ENCODE measurements around the gene REST.
A peak's percentile ranks its signal among the peaks of the same experiment; 100 is the strongest.
"Not testable (repeated sequence)": the region's sequence is repeated elsewhere in the genome, so short reads cannot be mapped to it uniquely, and the experiment has no call there.

Gene REST

GRCh38 chr4:56906489-56907393 lies 959 bp upstream of the REST start:
- no peak for DNase-seq (ENCODE audit: low read depth)
- peak overlapping the region; percentile 51 for H3K4me3 ChIP-seq (ENCODE audit: low read depth, low read length)

DNA sequence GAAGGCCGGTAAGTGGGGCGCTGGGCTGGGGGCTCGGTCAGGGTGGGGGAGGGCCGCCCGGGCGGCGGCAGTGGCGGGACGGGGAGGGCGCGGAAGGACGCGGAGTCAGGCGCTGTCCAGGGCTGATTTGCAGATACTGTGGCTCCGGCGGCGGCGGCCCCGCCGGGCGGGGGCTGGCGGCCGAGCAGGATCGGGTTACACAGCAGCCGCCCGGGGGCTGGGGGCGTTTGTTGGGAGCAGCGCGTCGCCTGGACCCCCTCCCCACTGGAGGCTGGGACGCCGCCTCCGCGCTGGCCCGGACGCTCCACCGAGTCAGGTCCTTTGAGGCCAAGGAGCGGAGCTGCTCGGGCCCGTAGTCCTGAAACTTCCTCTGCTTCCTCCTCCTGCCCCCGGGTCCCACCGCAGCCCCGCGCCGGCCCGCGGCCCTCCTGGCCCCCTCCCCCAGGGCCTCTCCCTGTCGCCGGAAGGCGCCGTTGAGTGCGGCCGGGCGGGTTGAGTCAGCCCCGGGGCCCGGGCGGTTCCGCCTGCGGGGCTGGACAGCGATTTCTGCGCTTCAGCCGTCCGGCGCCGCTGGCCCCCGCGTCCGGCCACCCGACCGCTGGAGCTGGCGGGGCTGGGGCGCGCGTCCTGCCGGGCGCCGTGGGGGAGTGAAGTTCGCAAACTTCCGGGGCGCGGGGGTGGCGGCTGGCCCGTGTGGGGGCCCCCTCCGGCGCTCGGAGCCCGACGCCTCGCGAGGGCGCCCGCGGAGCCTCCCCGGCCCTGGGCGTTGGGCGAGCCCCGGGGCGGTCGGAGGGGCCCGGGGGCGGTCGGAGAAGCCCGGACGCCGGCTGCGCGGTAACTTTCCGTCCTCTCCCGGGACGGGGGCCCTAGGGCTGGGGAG lies 746 bp downstream of the REST start:
- DNase-seq (ENCODE audit: low read depth) = peak; percentile 32

DNA sequence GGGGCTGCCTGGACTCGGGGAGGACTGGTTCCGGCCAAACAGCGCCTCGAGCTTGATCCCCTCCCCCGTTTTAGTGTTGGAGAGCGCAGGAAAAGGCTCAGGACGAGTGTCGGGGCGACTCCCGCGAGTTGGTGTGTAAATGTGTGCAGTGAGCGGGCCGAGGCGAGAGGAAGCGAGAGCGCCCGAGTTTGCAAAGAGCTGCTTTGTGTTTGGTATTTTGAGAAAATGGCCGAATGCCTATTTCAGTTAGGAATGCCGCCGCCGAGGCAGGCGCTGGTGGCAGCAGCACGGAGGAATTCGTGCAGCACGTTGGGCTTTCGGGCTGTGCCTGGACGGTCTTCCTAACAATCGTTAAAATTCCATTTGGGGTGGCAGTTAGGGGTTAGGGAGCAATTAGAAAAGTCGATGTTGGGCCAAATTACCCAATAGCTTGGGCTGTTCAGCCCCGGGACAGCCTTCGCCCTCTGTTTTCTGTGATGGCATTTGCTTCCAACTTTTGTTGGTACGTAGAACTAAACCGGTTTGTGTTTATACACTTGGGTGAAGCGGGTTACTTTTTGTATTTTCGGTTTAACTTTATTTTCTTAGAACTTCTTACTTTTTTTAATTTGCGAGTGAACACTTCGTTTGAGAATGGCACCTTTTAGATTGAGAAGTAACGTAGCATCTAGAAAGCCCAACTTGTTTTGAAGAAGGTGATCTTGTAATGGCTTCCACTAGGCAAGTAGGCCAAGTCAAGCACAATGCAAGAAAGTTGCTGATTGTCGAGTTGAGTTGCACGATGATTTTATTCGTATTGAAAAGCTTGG lies 1.6 kb downstream of the REST start:
- peak; percentile 21 for DNase-seq (ENCODE audit: low read depth)
- peak overlapping the region; percentile 94 for H3K4me3 ChIP-seq (ENCODE audit: low read depth, low read length)

More for the DNA sequence above, 746 bp downstream of the REST start:
- H3K4me3 ChIP-seq (ENCODE audit: low read depth, low read length) = peak overlapping the region; percentile 94

- DNase-seq (ENCODE audit: low read depth) = no peak
- H3K4me3 ChIP-seq (ENCODE audit: low read depth, low read length) = peak overlapping the region; percentile 94
Observed at GRCh38 chr4:56910172-56910967, 2.7 kb downstream of the REST start.

DNA sequence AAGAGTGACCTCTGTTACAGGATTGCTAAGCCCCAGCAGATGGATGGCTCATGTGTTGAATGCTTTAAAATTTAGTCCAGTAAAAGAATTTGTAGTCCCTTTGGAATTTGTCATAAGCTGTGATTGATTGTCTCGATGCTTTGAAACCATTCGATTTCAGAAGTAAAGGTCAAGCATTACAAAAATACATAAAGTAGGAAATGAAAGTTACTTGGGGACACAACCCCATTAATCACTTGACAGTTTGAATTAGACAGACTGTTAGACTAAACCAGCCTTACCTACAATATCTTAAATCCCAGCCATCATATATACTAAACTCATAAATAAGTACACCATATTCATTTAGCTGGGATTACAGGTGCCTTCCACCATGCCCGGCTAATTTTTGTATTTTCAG lies 6.6 kb downstream of the REST start:
- DNase-seq (ENCODE audit: low read depth) = no peak
- no peak overlapping the region for H3K4me3 ChIP-seq (ENCODE audit: low read depth, low read length)

DNA sequence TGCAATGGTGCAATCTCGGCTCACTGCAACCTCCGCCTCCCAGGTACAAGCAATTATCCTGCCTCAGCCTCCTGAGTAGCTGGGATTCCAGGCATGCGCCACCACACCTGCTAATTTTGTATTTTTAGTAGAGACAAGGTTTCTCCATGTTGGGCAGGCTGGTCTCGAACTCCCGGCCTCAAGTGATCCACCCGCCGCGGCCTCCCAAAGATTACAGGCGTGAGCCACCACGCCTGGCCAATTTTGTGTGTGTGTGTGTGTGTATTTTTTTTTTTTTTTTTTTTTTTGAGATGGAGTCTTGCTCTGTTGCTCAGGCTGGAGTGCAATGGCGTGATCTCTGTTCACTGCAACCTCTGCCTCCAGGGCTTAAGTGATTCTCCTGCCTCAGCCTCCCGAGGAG lies 7.3 kb downstream of the REST start:
- DNase-seq (ENCODE audit: low read depth); H3K4me3 ChIP-seq (ENCODE audit: low read depth, low read length): not testable (repeated sequence)

GRCh38 chr4:56927196-56927595 lies 19.5 kb downstream of the REST start:
- no peak overlapping the region for H3K4me3 ChIP-seq (ENCODE audit: low read depth, low read length)
- DNase-seq (ENCODE audit: low read depth) = no peak

DNA sequence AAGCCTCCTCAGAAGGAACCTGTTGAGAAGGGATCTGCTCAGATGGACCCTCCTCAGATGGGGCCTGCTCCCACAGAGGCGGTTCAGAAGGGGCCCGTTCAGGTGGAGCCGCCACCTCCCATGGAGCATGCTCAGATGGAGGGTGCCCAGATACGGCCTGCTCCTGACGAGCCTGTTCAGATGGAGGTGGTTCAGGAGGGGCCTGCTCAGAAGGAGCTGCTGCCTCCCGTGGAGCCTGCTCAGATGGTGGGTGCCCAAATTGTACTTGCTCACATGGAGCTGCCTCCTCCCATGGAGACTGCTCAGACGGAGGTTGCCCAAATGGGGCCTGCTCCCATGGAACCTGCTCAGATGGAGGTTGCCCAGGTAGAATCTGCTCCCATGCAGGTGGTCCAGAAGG lies 22.9 kb downstream of the REST start:
- no peak overlapping the region for H3K4me3 ChIP-seq (ENCODE audit: low read depth, low read length)
- no peak for DNase-seq (ENCODE audit: low read depth)

- no peak for DNase-seq (ENCODE audit: low read depth)
Observed at GRCh38 chr4:56931924-56932323, 24.2 kb downstream of the REST start.

DNA sequence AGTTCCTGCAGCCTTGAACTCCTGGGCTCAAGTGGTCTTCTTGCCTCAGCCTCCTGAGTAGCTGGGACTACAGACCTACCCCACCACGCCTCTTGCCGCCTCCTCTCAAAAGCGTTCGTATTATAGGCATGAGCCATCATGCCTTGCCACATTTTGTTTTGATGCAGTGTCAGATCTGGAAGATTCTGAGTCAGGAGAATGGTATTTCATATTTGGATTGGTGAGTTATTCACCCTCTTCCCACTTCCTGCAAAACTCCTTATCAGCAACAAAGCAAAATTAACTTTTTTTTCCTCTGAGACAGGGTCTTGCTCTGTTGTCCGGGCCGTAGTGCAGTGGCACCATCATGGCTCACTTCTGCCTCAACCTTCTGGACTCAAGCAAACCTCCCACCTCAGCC lies 29.6 kb downstream of the REST start:
- no peak overlapping the region for H3K4me3 ChIP-seq (ENCODE audit: low read depth, low read length)
- peak; percentile 29 for DNase-seq (ENCODE audit: low read depth)

More at GRCh38 chr4:56931924-56932323, 24.2 kb downstream of the REST start:
- no peak overlapping the region for H3K4me3 ChIP-seq (ENCODE audit: low read depth, low read length)

DNA sequence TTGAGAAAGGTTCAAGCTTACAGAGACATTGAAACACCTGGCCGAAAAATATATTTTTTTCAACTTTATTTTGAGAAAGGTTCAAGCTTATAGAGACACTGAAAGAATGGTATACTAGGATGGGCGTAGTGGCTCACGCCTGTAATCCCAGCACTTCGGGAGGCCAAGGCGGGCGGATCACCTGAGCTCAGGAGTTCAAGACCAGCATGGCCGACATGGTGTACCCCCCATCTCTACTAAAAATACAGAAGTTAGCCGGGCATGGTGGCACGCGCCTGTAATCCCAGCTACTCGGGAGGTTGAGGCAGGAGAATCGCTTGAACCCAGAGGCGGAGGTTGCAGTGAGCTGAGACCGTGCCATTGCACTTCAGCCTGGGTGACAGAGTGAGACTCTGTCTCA lies 32.1 kb downstream of the REST start:
- H3K4me3 ChIP-seq (ENCODE audit: low read depth, low read length); DNase-seq (ENCODE audit: low read depth): not testable (repeated sequence)

DNA sequence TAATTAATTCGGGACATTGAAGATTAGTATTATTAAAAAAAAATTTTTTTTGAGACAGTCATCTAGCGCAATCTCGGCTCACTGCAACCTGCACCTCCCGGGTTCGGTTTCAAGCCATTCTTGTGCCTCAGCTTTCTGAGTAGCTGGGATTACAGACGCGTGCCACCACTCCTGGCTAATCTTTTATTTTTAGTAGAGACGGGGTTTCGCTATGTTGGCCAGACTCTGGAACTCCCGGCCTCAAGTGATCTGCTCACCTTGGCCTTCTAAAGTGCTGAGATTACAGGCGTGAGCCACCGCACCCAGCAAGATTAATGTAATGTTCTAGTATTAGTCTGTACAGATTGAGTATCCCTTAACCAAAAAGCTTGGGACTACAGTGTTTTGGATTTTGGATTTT lies 32.7 kb downstream of the REST start:
- no peak overlapping the region for H3K4me3 ChIP-seq (ENCODE audit: low read depth, low read length)
- no peak for DNase-seq (ENCODE audit: low read depth)

DNA sequence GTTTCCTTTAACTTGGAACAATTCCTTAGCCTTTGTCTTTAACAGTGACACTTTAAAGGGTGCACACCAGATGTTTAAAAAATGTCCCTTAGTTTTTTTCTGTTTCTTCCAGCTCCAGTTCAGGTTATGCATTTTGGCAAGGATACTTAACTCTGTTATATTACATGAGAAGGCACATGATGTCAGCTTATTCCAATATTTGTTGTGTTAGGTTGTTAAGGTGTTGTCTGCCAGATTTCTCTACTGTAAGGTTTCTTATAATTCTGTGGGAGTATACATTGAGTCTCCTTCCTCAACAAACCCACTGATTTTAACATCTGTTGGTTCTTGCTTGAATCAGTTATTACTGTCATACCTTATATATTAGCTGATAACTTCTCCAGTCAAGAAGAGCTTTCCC lies 33.3 kb downstream of the REST start:
- H3K4me3 ChIP-seq (ENCODE audit: low read depth, low read length) = no peak overlapping the region
- DNase-seq (ENCODE audit: low read depth) = no peak

DNA sequence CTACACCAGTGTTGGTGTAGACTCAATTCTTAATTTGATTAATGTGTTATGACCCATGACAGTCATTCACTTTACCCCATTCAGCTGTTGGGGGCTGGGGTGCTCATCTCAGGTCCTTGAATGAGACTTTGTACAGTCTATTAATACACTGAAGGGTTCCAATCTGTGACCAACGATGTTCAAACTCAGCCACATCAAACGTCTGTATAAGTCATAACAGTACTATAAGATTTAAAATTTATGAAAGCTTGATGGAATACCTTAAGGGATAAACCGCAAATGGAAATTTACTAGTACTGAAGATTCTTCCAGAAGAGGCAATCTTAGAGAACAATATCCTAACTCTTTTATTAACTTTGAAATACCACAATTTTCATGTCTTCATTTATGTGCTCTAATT lies 33.7 kb downstream of the REST start:
- no peak overlapping the region for H3K4me3 ChIP-seq (ENCODE audit: low read depth, low read length)
- DNase-seq (ENCODE audit: low read depth) = no peak

DNA sequence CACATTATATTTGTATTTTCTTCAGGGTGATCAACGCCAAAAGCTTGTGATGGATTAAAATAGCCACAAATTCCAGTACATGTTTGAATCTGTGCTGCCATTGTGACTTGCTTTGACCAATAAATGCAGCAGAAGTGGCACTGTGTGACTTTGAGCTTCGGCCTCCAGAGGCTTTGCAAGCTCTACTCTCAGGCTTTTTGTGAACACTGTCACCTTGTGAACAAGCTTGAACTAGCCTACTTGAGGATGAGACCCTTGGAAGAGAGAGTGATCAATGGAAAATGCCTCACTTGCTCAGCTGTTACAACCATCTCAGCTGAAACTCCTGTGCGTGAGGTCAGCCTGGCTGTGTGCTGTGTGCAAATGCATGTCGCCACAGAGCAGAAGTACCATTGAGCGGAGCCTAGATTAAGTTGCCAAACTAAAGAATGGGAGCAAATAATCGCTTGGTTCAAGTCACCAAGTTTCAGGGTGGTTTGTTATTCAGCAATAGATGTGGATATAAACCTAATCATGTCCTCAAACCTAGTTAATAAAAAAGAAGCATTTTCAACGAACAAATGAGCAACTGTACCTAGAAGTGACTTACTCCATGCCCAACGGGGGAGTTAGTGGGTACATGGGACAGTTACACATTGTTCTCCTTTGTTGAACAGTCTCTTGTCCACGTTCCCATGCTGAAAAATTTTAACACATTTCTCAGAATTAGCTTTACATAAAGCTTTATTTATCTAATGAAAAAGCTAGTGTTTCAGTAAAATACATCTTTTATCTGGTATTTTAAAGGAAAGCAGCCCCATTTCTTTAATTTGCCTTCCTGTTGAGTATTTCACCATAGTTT lies 46.2 kb downstream of the REST start:
- DNase-seq (ENCODE audit: low read depth) = no peak

DNA sequence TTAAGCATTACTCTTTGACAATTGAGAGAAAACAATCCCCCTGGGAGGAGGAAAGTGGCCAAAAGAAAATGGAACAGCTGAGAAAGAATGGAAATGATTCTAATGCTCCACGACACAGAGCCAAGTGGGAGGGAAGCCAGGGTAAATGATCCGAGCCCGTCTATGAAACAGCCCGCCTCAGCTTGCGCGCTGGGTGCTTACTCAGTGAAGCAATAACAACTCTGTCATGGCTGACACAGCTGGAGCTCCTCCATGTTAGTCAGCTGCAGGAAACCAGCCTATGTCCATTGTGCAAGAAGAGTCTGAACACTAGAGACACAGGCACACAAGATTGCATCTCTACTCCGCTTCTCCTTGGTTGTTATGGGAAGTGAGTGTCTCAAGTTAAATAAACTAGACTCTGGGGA lies 50.4 kb downstream of the REST start:
- H3K4me3 ChIP-seq (ENCODE audit: low read depth, low read length) = peak overlapping the region; percentile 10
- peak; percentile 98 for DNase-seq (ENCODE audit: low read depth)

More for the DNA sequence above, 46.2 kb downstream of the REST start:
- H3K4me3 ChIP-seq (ENCODE audit: low read depth, low read length) = no peak overlapping the region

- H3K4me3 ChIP-seq (ENCODE audit: low read depth, low read length) = no peak overlapping the region
- no peak for DNase-seq (ENCODE audit: low read depth)
Observed at GRCh38 chr4:56959100-56959499, 51.4 kb downstream of the REST start.

DNA sequence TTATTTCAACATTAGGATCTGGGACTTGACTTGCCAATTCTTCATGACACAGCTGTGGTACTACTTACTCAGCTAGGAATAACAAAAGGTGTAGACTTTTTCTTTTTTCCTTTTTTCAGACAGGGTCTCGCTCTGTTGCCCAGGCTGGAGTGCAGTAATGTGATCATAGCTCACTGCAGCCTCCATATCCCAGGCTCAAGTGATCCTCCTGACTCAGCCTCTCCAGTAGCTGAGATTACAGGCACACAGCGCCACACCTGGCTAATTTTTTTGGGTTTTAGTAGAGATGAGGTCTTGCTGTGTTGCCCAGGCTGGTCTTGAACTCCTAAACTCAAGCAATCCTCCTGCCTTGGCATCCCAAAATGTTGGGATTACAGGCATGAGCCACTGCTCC lies 53.4 kb downstream of the REST start:
- H3K4me3 ChIP-seq (ENCODE audit: low read depth, low read length) = no peak overlapping the region
- DNase-seq (ENCODE audit: low read depth) = no peak

Measured in skeletal muscle cell (primary cell).